AG20443 (cell line): ENCODE measurements around the gene ZDHHC11B.
"Not testable (repeated sequence)": the region's sequence is repeated elsewhere in the genome, so short reads cannot be mapped to it uniquely, and the experiment has no call there.

Source experiments
- DNase-seq: peaks from one replicate; pipeline ENCODE4 v3.0.0; 2012; ENCODE audit warnings: low spot score, mixed read lengths

The ZDHHC11B gene

DNA sequence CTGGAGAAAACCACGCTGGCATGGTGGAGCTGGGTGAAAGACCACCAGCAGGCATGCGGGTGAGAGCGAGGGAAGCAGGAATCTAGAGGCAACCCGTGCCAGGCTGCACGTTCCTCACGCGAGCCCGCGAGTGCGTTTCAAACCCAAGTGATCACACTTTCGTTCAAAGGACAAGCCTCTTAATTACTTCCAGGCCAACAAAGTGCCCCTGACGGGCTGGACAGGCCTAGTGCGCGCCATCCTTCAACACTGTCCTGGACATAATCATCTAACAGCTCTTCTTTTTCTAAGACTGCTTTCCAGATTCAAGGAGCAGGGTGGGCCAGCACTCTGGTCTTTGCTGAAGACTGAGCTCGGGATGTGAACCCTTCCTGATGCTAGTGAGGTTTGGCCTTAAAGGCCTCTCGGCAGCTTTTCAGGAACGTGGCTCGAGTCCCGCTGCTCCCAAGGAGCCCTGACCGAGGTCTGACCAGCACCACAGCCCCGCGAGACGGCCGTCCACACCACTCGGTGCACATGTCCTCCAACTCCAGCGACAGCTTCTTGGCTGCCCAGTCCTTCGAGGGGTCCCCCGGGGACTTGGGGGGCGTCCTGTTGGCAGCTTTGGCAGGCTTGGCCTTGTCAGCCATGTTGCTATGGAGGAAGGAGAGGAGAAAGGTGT, 14.9 kb downstream of the ZDHHC11B start:
- not testable (repeated sequence) for DNase-seq

DNA sequence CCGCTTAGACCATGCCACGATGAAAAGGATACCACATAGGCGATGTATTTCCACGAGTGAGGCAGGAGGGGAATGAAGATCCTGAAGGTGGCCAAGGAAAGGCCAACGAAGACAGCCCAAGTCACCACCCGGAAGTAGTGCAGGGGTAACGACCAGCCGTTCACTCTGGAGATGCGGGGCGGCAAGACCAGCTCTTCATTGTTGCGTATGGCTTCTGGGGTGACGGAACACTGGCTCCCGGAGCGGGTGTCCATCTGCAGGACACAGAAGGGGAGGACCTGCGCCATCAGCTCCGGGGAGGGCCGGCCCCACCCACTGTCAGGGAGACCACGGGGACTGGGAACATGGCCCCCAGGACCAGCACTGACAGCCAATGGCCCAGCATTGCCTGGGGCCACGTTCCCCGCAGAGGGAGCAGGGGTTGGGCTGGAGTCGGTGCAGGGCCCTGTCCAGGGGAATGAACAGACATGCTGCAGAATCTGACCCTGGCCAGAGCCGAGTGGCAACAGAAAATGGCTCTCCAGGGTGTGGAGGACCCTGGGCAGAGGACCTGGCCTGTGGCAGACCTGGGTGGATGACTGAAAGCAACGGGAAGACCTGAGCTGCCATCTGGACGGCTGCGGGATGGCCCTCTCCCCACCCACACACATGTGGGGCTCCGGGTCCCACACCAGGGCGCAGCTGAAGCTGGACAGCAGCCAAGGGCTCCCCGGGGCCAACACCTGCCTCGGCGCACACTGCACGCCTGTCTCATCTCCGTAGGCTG, 17.7 kb downstream of the ZDHHC11B start:
- DNase-seq = peak; percentile 8

DNA sequence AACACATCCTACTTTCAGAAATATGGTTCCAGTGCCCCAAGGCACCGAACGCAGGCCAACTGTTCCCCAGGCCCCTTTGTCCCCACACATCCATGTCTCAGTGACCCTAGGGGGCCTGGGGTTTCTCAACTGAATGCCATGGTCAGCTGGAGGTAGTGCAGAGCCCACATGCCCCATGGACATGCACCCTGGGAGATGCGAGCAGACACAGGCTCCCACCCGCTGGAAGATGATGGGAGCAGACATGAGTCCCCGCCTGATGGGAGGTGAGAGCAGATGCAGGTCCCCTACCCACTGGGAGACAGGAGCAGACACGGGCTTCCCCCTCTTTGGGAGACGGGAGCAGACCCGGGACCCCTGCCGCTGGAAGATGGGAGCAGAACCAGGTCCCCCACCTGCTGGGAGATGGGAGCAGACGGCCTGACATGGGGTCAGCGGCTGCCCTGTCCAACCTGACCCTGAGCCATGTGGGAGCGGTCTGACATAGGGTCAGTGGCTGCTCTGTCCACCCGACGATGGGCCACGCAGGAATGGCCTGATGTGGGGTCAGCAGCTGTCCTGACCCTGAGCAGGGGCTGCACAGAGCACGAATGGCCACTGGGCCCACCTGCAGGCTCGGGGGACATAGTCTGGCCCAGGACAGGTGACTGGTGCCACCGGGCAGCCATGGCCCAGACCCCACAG, 18.4 kb downstream of the ZDHHC11B start:
- DNase-seq = peak; percentile 14

DNA sequence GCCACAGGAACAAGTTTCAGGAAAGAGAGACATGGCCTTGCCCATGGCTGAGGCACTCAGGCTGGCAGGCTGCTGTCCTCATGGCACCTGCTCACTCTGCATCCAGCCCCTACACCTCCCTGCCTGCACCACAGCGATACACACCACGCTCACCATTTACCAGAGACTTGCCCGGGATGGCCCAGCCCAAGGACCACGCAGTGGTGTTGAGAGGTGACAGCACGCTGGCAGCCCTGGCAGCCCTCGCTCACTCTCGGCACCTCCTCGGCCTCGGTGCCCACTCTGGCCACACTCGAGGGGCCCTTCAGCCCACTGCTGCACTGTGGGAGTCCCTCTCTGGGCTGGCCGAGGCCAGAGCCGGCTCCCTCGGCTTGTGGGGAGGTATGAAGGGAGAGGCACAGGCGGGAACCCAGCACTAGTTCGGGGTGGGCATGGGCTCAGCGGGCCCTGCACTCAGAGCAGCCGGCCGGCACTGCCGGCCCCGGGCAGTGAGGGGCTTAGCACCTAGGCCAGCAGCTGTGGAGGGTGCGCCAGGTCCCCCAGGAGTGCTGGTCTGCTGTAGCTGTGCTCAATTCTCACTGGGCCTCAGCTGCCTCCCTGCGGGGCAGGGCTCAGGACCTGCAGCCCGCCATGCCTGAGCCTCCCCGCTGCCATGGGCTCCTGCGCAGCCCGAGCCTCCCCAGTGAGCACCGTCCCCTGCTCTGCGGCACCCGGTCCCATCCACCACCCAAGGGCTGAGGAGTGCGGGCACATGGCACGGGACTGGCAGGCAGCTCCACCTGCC, 20.3 kb downstream of the ZDHHC11B start:
- peak; percentile 9 for DNase-seq

DNA sequence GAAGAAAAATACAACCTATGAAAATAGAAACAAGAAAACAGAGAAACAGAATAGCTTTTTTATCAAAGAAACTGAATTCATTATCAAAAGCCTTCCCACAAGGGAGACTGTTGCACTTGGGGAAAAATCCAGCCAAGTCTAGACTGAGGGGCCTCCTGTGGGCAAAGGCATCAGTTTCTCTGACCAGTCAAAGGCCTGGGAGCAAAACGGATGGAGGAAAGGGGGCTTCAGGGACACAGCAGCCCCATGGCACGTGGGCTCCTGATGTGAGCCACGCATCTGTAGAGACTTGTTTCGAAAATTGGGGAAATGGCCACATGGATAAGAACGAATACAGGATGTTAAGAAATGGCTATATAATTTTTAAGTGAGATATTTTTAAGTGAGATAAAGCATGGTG, 21.1 kb downstream of the ZDHHC11B start:
- DNase-seq = peak; percentile 10

DNA sequence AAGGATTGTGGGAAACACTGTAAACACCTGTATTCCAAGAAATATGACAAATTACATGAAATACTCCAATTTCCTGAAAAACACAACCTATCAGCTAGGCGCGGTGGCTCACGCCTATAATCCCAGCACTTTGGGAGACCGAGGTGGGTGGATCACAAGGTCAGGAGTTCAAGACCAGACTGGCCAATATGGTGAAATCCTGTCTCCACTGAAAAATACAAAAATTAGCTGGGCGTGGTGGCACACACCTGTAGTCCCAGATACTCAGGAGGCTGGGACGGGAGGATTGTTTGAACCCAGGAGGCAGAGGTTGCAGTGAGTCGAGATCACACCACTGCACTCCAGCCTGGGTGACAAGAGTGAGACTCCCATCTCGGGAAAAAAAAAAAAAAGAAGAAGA, 21.5 kb downstream of the ZDHHC11B start:
- not testable (repeated sequence) for DNase-seq

DNA sequence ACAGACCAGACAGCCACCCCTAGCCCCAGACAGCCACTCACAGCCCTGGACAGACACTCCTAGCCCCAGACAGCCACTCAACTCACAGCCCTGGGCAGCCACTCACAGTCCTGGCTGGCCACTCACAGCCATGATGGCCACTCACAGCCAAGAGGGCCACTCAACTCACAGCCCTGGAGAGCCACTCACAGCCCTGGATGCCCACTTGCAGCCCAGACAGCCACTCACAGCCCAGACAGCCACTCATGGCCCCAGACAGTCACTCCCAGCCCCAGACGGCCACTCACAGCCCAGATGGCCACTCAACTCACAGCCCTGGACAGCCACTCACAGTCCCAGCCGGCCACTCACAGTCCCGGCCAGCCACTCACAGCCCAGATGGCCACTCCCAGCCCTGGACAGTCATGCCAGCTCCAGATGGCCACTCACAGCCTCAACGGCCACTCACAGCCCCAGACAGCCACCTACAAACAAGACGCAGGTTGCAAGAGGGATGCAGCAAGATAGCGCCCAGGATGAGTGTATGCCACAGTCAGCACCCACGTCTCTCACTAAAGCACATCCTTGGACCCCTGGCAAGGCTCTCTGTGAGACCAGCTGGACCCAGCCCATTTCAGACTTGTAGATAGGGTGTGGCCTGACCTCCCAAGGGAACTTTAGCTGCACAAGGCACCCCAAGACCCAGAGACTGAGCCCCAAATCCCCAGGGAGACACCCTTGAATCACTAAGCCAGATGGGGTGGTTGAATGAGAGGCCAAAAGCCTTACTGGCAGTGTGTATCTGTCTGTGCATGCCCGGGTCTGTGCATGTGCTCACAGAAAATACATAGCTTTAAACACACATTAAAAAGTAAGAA, 22.4 kb downstream of the ZDHHC11B start:
- peak; percentile 24 for DNase-seq

DNA sequence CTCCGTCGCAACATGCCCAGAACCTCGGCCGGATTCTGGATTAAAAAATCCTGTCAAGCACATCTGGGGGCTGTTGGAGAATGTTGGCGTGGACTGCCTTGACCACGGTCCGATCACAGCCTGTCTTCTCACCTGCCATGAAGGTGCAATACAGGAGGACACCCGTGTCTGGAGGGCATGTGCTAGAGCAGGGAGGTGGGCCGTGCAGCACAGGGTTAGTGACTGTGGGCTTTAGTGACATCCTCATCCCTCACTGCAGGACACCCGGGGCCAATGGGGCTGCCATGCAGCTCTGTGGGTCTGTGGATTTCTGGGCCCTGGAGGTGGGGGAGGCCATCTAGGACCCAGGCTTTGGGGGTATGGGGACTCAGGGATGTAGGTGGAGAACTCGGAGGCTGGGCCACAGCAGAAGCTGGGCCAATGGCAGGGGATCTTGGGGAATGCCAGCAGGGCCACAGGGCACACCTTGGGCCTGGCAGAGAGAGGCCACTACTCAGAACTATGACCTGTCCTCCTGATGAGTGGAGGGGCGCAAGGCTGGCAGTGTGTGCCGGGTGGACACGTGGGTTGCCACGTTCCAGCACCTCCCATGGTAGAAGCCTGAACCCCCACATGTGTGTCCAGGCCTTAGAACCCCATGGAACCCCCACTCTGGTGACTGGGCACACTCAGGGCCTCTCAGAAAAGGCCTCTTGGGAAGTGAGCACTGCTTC, 23.3 kb downstream of the ZDHHC11B start:
- DNase-seq = peak; percentile 15

DNA sequence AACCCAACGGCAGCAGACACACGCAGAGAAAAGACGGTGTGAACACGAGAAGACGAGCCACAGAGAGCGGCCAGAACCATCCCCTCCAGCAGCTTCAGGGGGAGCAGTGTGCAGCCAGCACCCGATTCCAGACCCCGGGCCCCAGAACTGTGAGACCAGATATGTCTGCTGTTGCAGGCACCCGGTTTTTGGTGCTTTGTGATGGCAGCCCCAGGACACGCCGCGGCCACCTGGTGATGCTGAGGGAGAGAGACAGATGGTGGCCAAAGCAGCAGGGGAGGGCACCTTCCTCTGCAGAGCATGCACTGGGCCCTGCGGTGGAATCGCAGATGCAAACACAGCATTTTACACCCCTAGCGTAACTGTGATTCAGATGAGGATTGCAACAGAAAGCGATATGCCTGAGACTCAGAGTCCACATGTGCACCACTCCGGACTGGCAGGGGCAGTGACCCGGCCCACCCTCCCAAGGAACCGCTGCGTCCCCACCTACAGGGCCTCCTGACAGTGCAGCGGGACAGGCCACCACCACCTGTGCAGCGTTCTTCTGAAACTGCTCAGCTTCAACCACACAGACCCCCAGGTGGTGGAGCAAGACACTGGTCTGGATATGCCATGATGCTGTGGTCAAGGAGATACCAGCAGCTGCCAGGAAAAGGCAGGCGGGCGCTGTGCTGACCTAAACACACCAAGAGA, 24.0 kb downstream of the ZDHHC11B start:
- peak; percentile 12 for DNase-seq

DNA sequence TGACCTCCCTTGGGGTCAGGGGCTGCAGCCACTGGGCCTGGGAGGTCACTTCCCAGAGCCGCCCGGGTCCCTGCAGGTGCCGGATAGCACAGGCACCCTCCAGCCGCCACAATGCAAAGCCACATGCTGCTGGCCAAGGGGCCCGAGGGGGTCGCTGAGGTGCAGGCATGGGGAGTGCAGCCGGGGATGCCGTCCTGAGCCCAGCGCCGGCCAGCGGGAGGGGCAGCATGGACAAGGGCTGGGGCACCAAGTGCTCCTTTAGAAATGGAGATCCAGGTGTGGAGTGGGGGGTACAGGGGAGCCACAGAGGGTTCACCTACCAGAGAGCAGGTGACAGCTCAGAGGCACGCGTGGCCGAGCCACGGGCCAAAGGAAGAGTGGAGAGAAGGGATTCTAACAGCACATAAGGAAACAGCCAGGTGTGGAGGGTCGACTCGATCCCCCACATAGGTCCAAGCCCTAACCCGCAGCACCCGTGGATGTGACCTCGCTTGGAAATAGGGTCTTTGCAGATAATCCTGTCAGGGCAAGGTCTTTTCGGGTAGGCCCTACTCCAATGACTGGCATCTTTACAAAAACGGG, 24.7 kb downstream of the ZDHHC11B start:
- peak; percentile 20 for DNase-seq

DNA sequence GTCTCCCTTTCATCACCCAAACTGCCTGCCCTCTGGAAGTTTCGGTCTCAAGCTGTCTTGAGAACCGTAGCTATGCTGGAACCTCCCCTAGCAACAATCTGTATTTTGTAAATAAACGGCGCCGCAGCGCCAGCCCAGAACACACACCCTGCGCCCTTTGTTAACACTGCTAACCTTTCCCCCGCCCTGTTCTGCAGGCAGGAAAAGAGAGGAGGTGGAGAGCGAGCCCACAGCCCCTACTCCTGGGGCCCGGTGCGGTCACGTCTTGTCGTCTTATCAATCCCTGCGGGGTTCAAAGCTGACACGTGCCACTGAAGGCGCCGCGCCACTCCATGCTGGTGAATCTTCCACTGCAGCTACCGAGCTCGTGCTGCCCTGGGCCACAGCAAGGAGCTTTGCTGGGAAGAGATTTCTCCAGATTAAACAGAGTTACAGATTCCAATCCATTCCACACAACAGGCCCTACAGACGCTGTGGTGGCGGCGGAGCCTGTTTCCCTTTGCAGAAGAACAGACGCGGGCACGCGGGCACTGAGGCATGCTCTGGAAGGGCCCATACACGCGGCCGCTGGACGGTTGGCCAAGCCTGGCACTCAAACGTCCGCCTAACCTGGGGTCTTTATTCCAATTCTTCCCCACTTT, 25.3 kb downstream of the ZDHHC11B start:
- peak; percentile 40 for DNase-seq

DNA sequence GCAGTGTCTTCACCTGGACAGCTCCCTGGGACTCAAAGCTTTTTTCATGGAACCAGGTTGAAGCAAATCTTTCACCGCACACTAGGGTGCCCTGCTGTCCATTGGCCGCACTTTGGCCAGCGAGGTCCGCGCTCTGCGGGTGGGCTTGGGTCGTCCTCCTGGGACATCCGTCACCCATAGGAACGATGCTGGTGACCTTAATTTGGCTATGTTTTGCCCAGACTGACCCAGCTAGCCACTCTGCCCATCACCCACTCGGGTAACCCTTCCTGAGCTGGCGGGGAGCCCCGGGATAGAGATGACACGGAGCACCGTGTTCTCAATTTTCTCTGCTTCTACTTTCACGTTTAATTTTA, 25.9 kb downstream of the ZDHHC11B start:
- DNase-seq = peak; percentile 8

DNA sequence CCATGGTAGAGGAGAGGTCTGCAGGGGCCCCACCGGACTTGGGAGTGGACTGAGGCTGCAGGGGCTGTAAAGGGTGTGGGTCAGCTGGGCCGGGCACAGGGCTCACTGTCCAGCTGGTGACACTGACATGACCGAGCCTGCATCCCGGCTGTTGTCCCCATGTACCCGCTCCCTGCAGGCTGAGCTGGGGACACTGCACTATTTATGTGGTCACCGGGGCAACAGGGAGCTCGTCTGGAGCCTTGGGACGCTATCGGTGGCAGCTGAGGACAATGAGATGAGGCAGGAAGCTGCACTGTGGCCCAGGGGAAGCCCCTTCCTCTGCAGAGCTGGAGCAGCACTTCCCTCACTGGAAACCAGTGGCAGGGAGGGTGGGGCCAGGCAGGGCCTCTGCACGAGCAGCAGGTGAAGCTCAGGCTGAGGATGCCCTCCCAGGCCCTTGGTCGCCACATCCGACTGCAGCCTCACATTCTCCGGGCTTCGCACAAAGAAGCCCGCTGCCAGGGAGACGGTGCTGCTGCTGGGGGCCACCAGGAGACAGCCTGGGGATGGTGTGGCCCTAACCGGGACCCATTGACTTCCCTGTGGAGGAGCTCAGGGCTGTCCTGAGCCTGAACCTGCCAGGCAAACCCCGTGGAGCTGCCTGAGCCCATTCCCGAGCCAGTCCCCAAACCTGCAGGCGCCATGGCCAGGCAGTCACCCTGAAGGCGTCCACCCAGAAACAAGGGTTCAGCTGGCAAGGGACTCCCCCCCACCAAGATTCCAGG, 26.4 kb downstream of the ZDHHC11B start:
- peak; percentile 21 for DNase-seq

DNA sequence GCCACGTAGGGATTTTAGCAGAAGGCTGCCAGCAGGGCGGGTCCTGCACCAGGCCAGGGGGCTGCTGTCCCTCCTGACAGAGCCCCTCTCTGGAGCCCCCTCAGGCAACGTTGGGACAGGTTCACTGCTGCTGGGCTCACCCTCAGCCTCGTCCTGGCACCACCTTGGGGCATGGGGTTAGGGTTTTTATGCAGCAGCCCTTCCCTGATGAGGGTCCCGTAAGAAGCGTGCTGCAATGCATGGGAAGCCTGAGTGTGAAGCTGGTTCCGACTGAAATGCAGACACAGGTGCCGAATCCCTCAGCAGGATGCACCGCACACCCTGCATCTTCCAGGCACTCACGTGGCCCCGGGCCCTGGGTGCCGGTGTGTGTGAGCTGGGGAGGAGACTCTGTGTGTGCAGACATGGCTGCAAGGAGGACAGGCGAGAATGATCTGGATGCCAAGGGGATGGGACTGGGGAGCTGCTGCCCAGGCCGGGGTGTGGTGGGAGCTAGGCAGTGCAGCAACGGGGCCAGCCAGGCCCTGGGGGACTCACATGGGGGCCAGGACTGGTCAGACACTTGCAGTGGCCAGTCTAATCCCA, 27.1 kb downstream of the ZDHHC11B start:
- peak; percentile 30 for DNase-seq

DNA sequence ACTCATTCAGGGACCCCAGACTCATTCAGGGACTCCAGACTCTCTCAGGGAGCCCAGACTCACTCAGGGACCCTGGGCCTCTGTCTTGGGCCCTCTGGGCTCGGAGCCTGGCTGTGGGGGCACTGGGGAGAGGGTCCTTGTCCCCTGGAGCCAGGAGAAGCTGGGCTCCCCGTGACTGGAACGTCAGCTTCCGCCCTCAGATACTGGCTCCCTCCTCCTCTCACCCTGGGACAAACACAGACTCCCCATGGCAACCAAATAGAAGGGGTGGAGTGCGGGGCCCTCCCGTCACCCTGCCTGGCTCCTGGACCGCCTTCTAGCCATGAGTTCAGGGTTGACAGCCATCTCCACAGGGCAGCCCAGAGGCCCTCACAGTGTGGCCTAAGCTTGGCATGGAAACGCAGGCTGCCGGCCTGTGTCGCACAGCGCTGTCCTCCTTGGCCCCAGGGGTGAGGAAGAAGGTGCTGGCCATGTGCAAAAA, 27.6 kb downstream of the ZDHHC11B start:
- DNase-seq = peak; percentile 32

DNA sequence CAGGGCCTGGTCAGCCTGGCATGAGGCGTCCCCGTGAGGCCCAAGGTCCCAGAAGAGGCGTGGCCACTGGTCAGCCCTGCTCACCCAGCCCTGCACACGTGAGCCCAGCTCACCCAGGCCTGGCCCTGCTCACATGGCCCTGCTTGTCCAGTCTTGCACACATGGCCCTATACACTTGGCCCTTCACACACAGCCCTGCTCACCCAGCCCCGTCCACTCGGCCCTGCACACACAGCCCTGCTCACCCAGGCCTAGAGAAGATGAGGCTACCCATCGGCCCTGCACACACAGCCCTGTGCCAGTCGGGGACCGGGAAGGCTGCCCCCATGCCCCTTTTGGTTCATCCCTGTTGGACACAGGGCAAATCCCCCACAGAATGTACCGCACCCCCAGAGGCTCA, 28.4 kb downstream of the ZDHHC11B start:
- peak; percentile 12 for DNase-seq

DNA sequence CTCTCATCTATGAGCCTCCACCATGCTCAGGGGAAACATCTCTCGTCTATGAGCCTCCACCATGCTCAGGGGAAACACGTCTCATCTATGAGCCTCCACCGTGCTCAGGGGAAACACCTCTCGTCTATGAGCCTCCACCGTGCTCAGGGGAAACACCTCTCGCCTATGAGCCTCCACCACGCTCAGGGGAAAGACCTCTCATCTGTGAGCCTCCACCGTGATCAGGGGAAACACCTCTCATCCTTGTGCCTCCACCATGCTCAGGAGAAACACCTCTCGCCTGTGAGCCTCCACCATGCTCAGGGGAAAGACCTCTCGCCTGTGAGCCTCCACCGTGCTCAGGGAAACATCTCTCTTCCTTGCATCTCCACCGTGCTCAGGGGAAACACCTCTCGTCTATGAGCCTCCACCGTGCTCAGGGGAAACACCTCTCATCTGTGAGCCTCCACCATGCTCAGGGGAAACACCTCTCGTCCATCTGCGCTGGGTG, 30.3 kb downstream of the ZDHHC11B start:
- not testable (repeated sequence) for DNase-seq
